HG03432 (cell line): ENCODE results near the gene KRT86.

Experiments
- ATAC-seq: cut with Tn5 transposase; IDR thresholded peaks from one replicate; pipeline ENCODE4 v1.9.1; 2021; ENCODE audit warnings: mild to moderate bottlenecking, moderate library complexity; ENCODE audit not compliant: unreplicated experiment

KRT86 gene

GRCh38 chr12:52352951-52353350 is 78.5 kb downstream of the KRT86 start:
- ATAC-seq: no peak

- ATAC-seq: no peak
These were observed 79.3 kb downstream of the KRT86 start for GRCh38 chr12:52353766-52354165.

DNA sequence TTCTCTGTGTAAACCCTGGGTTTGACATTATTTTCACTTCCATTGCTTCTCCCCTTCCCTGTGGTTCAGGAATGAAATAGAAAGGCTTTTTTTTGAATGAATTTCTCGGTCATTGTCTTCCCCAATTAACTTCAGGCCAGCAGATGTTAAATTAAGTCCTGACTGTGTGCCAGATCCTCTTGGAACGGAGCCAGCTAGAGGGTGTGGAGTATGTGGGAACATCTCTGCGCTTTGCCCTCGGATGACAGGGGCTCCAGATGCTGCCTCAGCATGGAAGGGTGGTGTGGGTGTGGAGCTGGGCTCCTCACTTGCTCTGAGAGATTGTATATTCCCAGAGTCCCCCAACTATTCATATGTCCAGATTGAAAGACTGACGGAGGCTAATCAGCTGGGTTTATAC is 79.8 kb downstream of the KRT86 start:
- ATAC-seq: no peak

DNA sequence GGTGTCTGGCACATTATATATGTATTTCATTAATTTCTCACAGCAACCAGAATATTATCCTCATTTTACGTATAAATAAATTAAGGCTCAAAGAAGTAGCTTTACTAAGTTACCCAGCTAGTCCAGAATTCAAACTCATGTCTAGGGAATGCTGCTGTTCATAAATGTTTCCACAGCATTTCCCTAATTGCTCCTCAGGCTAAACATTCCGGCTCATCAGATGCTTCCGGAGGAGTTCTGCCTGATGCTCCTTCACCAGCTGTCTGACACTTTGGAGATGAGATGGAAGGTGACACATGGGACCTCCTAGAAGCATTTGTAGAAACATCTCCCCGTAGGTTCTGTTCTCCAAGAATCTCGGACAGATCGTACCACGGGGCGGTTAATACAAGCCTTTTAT is 80.7 kb downstream of the KRT86 start:
- ATAC-seq: no peak

- no peak for ATAC-seq
These were observed 81.8 kb downstream of the KRT86 start for GRCh38 chr12:52356031-52356761.

- no peak for ATAC-seq
These were observed 82.5 kb downstream of the KRT86 start for GRCh38 chr12:52356762-52357580.
